Neural progenitor cell (in vitro differentiated cells): ENCODE measurements around the gene FAM89B.

Experiments
- EZH2phosphoT487 ChIP-seq: fragments of 200-600 bp; sonication (generic); IDR thresholded peaks from 2 replicates; pipeline ENCODE4 v1.6.1; 2017; ENCODE audit warnings: antibody characterized with exemption
- TF ChIP-seq, protein P1 (sequence below): fragments of 200-600 bp; sonication (generic); IDR thresholded peaks from 2 replicates; pipeline ENCODE4 v1.5.1; 2017; ENCODE audit warnings: antibody characterized with exemption, mild to moderate bottlenecking

DNA sequence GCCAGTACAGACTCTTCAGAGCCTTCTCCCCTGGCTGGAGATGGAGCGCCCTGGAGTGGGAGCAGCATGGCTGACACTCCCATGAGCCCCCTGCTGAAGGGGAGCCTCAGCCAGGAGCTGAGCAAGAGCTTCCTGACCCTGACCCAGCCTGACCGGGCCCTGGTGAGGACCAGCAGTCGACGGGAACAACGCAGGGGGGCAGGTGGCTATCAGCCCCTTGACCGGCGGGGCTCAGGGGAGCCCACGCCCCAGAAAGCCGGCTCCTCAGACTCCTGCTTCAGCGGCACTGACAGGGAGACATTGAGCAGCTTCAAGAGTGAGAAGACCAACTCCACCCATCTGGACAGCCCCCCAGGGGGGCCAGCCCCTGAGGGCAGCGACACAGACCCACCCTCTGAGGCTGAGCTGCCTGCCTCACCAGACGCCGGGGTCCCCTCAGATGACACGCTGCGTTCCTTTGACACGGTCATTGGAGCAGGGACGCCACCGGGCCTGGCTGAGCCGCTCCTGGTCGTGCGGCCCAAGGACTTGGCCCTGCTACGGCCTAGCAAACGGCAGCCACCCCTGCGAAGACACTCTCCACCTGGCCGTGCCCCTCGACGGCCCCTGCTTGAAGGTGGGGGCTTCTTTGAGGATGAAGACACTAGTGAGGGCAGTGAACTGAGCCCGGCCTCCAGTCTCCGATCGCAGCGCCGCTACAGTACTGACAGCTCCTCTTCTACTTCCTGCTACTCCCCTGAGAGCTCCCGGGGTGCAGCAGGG, 45.8 kb downstream of the FAM89B start:
- TF ChIP-seq, protein P1, sequence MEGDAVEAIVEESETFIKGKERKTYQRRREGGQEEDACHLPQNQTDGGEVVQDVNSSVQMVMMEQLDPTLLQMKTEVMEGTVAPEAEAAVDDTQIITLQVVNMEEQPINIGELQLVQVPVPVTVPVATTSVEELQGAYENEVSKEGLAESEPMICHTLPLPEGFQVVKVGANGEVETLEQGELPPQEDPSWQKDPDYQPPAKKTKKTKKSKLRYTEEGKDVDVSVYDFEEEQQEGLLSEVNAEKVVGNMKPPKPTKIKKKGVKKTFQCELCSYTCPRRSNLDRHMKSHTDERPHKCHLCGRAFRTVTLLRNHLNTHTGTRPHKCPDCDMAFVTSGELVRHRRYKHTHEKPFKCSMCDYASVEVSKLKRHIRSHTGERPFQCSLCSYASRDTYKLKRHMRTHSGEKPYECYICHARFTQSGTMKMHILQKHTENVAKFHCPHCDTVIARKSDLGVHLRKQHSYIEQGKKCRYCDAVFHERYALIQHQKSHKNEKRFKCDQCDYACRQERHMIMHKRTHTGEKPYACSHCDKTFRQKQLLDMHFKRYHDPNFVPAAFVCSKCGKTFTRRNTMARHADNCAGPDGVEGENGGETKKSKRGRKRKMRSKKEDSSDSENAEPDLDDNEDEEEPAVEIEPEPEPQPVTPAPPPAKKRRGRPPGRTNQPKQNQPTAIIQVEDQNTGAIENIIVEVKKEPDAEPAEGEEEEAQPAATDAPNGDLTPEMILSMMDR, result no peak
- TF ChIP-seq EZH2phosphoT487, result no peak
